GM23338 (cell line): ENCODE results near the gene MAGI1. TPM values are rescaled to one million over a fixed set of nuclear protein-coding genes. Genes with fewer than 3 reads are reported as not detected.

Experiments used
- ATAC-seq: fragments of 200-7000 bp; cut with Tn5 transposase; 3 replicates; pipeline ENCODE4 v1.9.1; 2020
- DNase-seq: peaks from one replicate; pipeline ENCODE4 v3.0.0-alpha.2; 2015; ENCODE audit warnings: low spot score
- H2AFZ ChIP-seq: fragments of 200-600 bp; sonication (generic); 2 replicates; pipeline ENCODE4 v1.8.0; 2016; ENCODE audit warnings: antibody characterized with exemption, mild to moderate bottlenecking, moderate library complexity
- H3F3A ChIP-seq: fragments of 200-600 bp; sonication (generic); replicated peaks from 2 replicates; pipeline ENCODE4 v1.8.0; 2017; ENCODE audit warnings: antibody characterized with exemption, mixed run types, low read depth
- H3K27ac ChIP-seq: fragments of 200-600 bp; sonication (generic); 2 replicates; pipeline ENCODE4 v1.6.1; 2016; ENCODE audit warnings: low read depth
- H3K27me3 ChIP-seq: fragments of 200-600 bp; sonication (generic); 2 replicates; pipeline ENCODE4 v1.8.0; 2016; ENCODE audit warnings: mild to moderate bottlenecking, mixed run types, moderate library complexity; ENCODE audit not compliant: insufficient read depth
- H3K36me3 ChIP-seq: fragments of 200-600 bp; sonication (generic); 2 replicates; pipeline ENCODE4 v1.8.0; 2016; ENCODE audit warnings: mild to moderate bottlenecking; ENCODE audit not compliant: insufficient read depth
- H3K4me1 ChIP-seq: fragments of 200-600 bp; sonication (generic); 2 replicates; pipeline ENCODE4 v1.8.0; 2016; ENCODE audit warnings: mild to moderate bottlenecking, moderate library complexity; ENCODE audit not compliant: insufficient read depth
- H3K4me2 ChIP-seq: fragments of 200-600 bp; sonication (generic); 2 replicates; pipeline ENCODE4 v1.7.1; 2017; ENCODE audit warnings: mixed run types
- H3K4me3 ChIP-seq: fragments of 200-600 bp; sonication (generic); 2 replicates; pipeline ENCODE4 v1.6.1; 2016; ENCODE audit warnings: mixed run types
- H3K79me2 ChIP-seq: fragments of 200-600 bp; sonication (generic); replicated peaks from 2 replicates; pipeline ENCODE4 v1.8.0; 2017; ENCODE audit warnings: mild to moderate bottlenecking; ENCODE audit not compliant: insufficient read depth
- H3K9me2 ChIP-seq: fragments of 200-600 bp; sonication (generic); 2 replicates; pipeline ENCODE4 v1.8.0; 2017; ENCODE audit not compliant: insufficient read depth
- H4K20me1 ChIP-seq: fragments of 200-600 bp; sonication (generic); replicated peaks from 2 replicates; pipeline ENCODE4 v1.8.0; 2017; ENCODE audit warnings: mild to moderate bottlenecking; ENCODE audit not compliant: insufficient read depth
- H3K27ac Mint-ChIP-seq: 2 replicates; pipeline ENCODE4 v1.8.0; 2020; ENCODE audit warnings: inconsistent platforms, mild to moderate bottlenecking, moderate library complexity, mixed read lengths
- H3K27me3 Mint-ChIP-seq: 3 replicates; pipeline ENCODE4 v1.8.0; 2022; ENCODE audit warnings: low read depth, mild to moderate bottlenecking, moderate library complexity, mixed read lengths, inconsistent platforms; ENCODE audit not compliant: insufficient read depth, poor library complexity
- H3K36me3 Mint-ChIP-seq: 3 replicates; pipeline ENCODE4 v1.8.0; 2021; ENCODE audit warnings: low read depth, mild to moderate bottlenecking, inconsistent platforms, moderate library complexity, mixed read lengths
- H3K4me1 Mint-ChIP-seq: 3 replicates; pipeline ENCODE4 v1.8.0; 2020; ENCODE audit warnings: mild to moderate bottlenecking, inconsistent platforms, mixed read lengths
- H3K4me3 Mint-ChIP-seq: 3 replicates; pipeline ENCODE4 v1.8.0; 2021; ENCODE audit warnings: moderate library complexity, mild to moderate bottlenecking, inconsistent platforms, mixed read lengths
- H3K9me3 Mint-ChIP-seq: 3 replicates; pipeline ENCODE4 v1.8.0; 2020; ENCODE audit warnings: moderate library complexity, mild to moderate bottlenecking, inconsistent platforms, mixed read lengths
- CREB1 ChIP-seq: fragments of 250-450 bp; sonication (Bioruptor Pico); IDR thresholded peaks from 2 replicates; pipeline ENCODE4 v1.5.0; 2020; ENCODE audit warnings: low read depth, mild to moderate bottlenecking, moderate library complexity
- CTCF ChIP-seq, 2 experiments: fragments of 200-600 bp in 1 of 2; sonication (generic) in 1 of 2; conservative IDR thresholded peaks; 2 replicates each; pipeline versions ENCODE4 v1.5.1 to v1.6.1; 2016 to 2017; ENCODE audit warnings: antibody characterized with exemption in 2 of 2, low read depth in 2 of 2, mild to moderate bottlenecking in 2 of 2, moderate library complexity in 1 of 2
- ETS1 ChIP-seq: IDR thresholded peaks from 2 replicates; pipeline ENCODE4 v1.6.1; 2016; ENCODE audit warnings: antibody characterized with exemption
- EZH2 ChIP-seq: fragments of 200-600 bp; sonication (generic); IDR thresholded peaks from one replicate; pipeline ENCODE4 v1.8.0; 2017; ENCODE audit warnings: antibody characterized with exemption, mild to moderate bottlenecking, low read depth; ENCODE audit not compliant: unreplicated experiment
- EZH2phosphoT487 ChIP-seq: fragments of 200-600 bp; sonication (generic); IDR thresholded peaks from one replicate; pipeline ENCODE4 v1.8.1; 2018; ENCODE audit warnings: antibody characterized with exemption; ENCODE audit not compliant: unreplicated experiment
- JUNB ChIP-seq: IDR thresholded peaks from one replicate; pipeline ENCODE4 v1.6.1; 2016; ENCODE audit warnings: antibody characterized with exemption; ENCODE audit not compliant: unreplicated experiment
- NANOG ChIP-seq: IDR thresholded peaks from 2 replicates; pipeline ENCODE4 v1.6.1; 2016; ENCODE audit warnings: antibody characterized with exemption, borderline replicate concordance
- POLR2AphosphoS5 ChIP-seq: IDR thresholded peaks from 2 replicates; pipeline ENCODE4 v1.6.1; 2016; ENCODE audit warnings: antibody characterized with exemption, low read depth
- STAT1 ChIP-seq: IDR thresholded peaks from one replicate; pipeline ENCODE4 v1.6.1; 2016; ENCODE audit warnings: antibody characterized with exemption; ENCODE audit not compliant: unreplicated experiment
- ZNF114 ChIP-seq: fragments of 250-450 bp; sonication (Bioruptor Pico); IDR thresholded peaks from 2 replicates; pipeline ENCODE4 v1.5.0; 2020; ENCODE audit warnings: mild to moderate bottlenecking, moderate library complexity
- ZNF331 ChIP-seq: fragments of 250-450 bp; sonication (Bioruptor Pico); IDR thresholded peaks from 2 replicates; pipeline ENCODE4 v1.5.0; 2020; ENCODE audit warnings: low read depth, mild to moderate bottlenecking, moderate library complexity
- polyA plus RNA-seq: library from polyadenylated mRNA; unstranded; fragments of >200 nt; fragmentation: Nextera tagmentation; extraction: Ambion mirVana; gene quantifications from 2 replicates; pipeline ENCODE4 v1.2.1, GENCODE V29; 2016
- total RNA-seq: library from RNA; depleted of rRNA; stranded (reverse); fragments of >200 nt; shearing (Covaris generic); gene quantifications from 2 replicates; pipeline ENCODE4 v1.2.3, GENCODE V29; 2014
- TF ChIP-seq, protein P1 (sequence below): IDR thresholded peaks from one replicate; pipeline ENCODE4 v1.6.1; 2018; ENCODE audit warnings: antibody characterized with exemption; ENCODE audit not compliant: unreplicated experiment
- TF ChIP-seq, protein P2 (sequence below): fragments of 250-450 bp; sonication (Bioruptor Pico); IDR thresholded peaks from 2 replicates; pipeline ENCODE4 v1.5.0; 2020; ENCODE audit warnings: mild to moderate bottlenecking, moderate library complexity

MAGI1 gene
- total and polyA plus RNA-seq, 2 experiments from 2014 or later, result 27.4 to 71.2 TPM

GRCh38 chr3:65971293-65972252 lies 67.1 kb downstream of the MAGI1 start:
- Histone ChIP-seq H3K9me2 (no peaks in the 10 kb centered on the region), H3K27ac (no peak overlapping the region), H2AFZ (no peak overlapping the region), H3F3A (no peaks in the 10 kb centered on the region), H3K27me3 (no peaks in the 10 kb centered on the region), H3K36me3 (no peaks in the 10 kb centered on the region), H3K4me3 (no peak overlapping the region), H3K79me2 (peaks cover 61% of the 10 kb centered on the region), H4K20me1 (no peaks in the 10 kb centered on the region; the same call in none of the 2 replicates), H3K4me2 (peak overlapping the region; percentile 21; the same call in 1 of the 2 replicates), H3K4me1 (peaks cover 20% of the 10 kb centered on the region)
- Mint-ChIP-seq H3K4me3 (no peak overlapping the region), H3K27ac (peak overlapping the region; percentile 9; the same call in 1 of the 2 replicates), H3K4me1 (peaks cover 30% of the 10 kb centered on the region), H3K36me3 (peaks cover 6% of the 10 kb centered on the region), H3K9me3 (no peaks in the 10 kb centered on the region), H3K27me3 (peaks cover 2% of the 10 kb centered on the region)
- DNase-seq (no peak), ATAC-seq (no peak)
- TF ChIP-seq NANOG (no peak), CREB1 (CRISPR knock-in tag) (no peak), EZH2 (no peak), POLR2AphosphoS5 (no peak), JUNB (no peak), EZH2phosphoT487 (no peak), ZNF331 (no peak), ETS1 (no peak), STAT1 (no peak), ZNF114 (CRISPR knock-in tag) (no peak), CTCF (conservative IDR thresholded peaks at IDR 0.05; ENCODE audit: low read depth in 2 of 2) (no peak)
- TF ChIP-seq, protein P1, sequence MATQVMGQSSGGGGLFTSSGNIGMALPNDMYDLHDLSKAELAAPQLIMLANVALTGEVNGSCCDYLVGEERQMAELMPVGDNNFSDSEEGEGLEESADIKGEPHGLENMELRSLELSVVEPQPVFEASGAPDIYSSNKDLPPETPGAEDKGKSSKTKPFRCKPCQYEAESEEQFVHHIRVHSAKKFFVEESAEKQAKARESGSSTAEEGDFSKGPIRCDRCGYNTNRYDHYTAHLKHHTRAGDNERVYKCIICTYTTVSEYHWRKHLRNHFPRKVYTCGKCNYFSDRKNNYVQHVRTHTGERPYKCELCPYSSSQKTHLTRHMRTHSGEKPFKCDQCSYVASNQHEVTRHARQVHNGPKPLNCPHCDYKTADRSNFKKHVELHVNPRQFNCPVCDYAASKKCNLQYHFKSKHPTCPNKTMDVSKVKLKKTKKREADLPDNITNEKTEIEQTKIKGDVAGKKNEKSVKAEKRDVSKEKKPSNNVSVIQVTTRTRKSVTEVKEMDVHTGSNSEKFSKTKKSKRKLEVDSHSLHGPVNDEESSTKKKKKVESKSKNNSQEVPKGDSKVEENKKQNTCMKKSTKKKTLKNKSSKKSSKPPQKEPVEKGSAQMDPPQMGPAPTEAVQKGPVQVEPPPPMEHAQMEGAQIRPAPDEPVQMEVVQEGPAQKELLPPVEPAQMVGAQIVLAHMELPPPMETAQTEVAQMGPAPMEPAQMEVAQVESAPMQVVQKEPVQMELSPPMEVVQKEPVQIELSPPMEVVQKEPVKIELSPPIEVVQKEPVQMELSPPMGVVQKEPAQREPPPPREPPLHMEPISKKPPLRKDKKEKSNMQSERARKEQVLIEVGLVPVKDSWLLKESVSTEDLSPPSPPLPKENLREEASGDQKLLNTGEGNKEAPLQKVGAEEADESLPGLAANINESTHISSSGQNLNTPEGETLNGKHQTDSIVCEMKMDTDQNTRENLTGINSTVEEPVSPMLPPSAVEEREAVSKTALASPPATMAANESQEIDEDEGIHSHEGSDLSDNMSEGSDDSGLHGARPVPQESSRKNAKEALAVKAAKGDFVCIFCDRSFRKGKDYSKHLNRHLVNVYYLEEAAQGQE, result no peak
- TF ChIP-seq, protein P2, sequence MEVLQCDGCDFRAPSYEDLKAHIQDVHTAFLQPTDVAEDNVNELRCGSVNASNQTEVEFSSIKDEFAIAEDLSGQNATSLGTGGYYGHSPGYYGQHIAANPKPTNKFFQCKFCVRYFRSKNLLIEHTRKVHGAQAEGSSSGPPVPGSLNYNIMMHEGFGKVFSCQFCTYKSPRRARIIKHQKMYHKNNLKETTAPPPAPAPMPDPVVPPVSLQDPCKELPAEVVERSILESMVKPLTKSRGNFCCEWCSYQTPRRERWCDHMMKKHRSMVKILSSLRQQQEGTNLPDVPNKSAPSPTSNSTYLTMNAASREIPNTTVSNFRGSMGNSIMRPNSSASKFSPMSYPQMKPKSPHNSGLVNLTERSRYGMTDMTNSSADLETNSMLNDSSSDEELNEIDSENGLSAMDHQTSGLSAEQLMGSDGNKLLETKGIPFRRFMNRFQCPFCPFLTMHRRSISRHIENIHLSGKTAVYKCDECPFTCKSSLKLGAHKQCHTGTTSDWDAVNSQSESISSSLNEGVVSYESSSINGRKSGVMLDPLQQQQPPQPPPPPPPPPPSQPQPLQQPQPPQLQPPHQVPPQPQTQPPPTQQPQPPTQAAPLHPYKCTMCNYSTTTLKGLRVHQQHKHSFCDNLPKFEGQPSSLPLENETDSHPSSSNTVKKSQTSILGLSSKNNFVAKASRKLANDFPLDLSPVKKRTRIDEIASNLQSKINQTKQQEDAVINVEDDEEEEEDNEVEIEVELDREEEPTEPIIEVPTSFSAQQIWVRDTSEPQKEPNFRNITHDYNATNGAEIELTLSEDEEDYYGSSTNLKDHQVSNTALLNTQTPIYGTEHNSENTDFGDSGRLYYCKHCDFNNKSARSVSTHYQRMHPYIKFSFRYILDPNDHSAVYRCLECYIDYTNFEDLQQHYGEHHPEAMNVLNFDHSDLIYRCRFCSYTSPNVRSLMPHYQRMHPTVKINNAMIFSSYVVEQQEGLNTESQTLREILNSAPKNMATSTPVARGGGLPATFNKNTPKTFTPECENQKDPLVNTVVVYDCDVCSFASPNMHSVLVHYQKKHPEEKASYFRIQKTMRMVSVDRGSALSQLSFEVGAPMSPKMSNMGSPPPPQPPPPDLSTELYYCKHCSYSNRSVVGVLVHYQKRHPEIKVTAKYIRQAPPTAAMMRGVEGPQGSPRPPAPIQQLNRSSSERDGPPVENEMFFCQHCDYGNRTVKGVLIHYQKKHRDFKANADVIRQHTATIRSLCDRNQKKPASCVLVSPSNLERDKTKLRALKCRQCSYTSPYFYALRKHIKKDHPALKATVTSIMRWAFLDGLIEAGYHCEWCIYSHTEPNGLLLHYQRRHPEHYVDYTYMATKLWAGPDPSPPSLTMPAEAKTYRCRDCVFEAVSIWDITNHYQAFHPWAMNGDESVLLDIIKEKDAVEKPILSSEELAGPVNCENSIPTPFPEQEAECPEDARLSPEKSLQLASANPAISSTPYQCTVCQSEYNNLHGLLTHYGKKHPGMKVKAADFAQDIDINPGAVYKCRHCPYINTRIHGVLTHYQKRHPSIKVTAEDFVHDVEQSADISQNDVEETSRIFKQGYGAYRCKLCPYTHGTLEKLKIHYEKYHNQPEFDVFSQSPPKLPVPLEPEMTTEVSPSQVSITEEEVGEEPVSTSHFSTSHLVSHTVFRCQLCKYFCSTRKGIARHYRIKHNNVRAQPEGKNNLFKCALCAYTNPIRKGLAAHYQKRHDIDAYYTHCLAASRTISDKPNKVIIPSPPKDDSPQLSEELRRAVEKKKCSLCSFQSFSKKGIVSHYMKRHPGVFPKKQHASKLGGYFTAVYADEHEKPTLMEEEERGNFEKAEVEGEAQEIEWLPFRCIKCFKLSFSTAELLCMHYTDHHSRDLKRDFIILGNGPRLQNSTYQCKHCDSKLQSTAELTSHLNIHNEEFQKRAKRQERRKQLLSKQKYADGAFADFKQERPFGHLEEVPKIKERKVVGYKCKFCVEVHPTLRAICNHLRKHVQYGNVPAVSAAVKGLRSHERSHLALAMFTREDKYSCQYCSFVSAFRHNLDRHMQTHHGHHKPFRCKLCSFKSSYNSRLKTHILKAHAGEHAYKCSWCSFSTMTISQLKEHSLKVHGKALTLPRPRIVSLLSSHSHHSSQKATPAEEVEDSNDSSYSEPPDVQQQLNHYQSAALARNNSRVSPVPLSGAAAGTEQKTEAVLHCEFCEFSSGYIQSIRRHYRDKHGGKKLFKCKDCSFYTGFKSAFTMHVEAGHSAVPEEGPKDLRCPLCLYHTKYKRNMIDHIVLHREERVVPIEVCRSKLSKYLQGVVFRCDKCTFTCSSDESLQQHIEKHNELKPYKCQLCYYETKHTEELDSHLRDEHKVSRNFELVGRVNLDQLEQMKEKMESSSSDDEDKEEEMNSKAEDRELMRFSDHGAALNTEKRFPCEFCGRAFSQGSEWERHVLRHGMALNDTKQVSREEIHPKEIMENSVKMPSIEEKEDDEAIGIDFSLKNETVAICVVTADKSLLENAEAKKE (CRISPR knock-in tag), result no peak
